ENCODE data around the gene SNAPC2.

SNAPC2 gene

DNA sequence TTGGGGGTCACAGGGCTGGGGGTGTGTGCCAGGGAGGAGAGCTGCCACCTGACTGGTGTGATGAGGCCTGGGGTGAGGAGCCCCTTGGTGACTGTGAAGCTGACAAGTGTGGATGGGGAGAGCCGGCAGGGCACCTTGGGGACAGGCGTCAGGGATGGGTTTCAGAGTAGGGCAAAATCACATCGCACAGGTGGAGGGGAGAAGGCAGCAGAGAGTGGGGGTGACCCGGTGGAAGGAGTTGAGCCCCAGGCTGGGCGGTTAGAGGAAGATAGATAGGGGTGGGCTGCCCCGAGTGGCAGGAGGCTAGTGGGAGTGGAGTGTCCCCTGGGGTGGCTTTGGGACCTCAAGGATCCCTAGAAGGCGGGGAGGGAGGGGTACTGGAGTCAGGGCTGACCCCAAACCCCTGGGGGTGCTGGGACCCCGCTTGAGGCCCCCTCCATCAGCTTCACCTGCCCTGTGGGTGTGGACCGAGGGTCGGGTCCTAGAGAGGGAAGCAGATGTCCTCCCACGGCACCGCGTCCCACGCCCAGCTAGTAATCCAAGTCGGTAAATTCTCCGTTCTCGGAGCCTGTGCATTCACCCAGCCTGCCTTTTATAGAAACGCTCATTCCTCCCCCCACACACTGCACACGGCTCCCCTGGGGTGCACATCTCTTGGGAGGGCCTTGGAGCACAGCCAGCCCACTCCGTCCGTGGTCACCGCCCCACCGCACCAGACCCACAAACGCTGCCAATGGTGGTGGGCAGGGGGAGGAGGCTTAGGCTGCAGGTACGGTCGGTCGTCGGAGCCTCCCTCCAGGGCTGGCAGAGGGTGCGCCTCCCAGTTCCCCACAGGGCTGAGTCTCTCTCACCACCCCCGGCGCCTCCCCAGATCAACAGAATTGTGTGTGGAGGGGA is 3.4 kb downstream of the SNAPC2 start:
- in situ Hi-C loops (cut with MboI; ENCODE audit: low sequenced_read_pairs, unreplicated experiment) = no loop called here
- no peak for DNase-seq (ENCODE audit: low spot score)
- no peak for TF ChIP-seq CTCF (IDR thresholded peaks at IDR 0.05; ENCODE audit: borderline replicate concordance, control extremely low read depth, extremely low read depth, insufficient read depth, missing control alignments)

DNA sequence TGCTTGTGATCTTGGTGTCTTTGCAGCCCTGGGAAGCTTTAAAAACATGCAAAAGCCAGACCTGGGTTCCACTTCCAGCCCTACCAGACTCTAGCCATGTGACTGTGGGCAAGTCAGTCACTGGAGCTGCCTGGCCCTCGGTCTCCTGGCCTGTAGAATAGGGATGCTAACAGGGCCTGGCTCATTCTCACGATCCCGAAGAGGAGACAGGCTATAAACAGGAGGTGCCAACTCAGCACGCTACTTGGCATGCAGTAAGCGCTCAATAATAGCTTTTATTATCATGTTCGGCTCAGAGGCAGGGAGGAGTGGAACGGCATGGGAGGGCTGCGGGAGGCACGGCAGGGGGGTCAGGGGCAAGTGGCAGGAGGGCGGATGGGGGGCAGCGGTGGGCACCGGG is 4.1 kb downstream of the SNAPC2 start:
- no peak for TF ChIP-seq CTCF (IDR thresholded peaks at IDR 0.05; ENCODE audit: borderline replicate concordance, control extremely low read depth, extremely low read depth, insufficient read depth, missing control alignments)
- in situ Hi-C loops (cut with MboI; ENCODE audit: low sequenced_read_pairs, unreplicated experiment) = no loop called here
- no peak for DNase-seq (ENCODE audit: low spot score)

DNA sequence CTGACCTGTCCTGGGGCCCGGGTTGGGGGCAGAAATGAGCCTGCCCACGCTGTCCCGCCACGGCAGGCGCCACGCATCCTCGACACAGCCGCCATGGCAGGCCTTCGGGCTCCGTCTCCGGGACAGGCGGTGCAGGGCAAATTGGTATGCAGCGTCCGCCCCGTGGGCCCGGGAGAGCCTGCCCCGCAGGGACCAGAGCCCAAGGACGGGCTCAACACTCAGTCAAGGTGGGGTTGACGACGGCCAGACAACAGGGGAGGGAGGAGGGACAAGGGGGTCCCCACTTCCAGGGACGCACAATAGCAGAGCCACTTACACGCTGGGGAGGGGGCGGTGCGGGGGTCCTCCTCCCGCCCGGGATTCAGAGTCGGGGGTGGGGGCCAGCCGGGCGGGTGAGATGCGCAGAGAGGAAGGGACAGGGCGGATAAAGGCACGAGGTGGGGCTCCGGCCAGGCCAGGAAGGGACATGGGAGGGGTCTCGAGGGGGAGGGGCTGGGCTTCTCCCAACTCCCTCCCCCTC is 4.6 kb downstream of the SNAPC2 start:
- in situ Hi-C loops (cut with MboI; ENCODE audit: low sequenced_read_pairs, unreplicated experiment) = no loop called here
- TF ChIP-seq CTCF (IDR thresholded peaks at IDR 0.05; ENCODE audit: borderline replicate concordance, control extremely low read depth, extremely low read depth, insufficient read depth, missing control alignments) = no peak
- no peak for DNase-seq (ENCODE audit: low spot score)

DNA sequence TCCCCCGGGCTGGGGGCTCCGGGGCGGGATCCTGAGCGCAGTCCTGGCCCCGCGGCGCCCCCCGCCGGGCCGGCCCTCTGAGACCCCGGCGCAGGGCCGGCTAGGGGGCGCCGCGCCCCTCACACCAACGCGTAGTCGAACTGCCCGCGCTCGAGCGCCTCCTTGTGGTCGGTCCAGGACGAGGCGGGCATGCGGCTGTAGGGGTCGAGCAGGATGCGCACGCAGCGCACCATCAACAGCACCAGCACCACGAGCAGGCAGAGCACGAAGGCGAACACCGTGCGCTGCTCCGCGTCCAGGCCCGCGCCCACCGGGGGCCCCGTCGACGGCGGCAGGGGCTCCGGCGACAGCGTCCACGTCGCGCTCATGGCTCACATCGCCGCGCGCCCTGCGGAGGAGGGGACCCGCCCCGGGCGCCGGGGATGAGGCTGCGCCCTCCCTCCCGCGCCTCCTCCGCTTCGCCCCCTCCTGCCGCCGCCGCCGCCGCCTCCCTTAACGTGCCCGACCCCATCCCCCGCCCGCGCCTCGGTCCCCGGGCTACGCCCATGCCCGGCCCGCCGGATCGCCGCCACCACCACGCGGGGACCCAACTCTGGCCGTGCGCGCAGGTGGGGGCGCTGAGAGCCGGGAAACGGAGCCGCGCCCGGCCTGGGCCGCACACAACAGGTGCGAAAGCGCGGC is 5.2 kb downstream of the SNAPC2 start:
- TF ChIP-seq CTCF (IDR thresholded peaks at IDR 0.05; ENCODE audit: borderline replicate concordance, control extremely low read depth, extremely low read depth, insufficient read depth, missing control alignments) = peak; percentile 94
- in situ Hi-C loops (cut with MboI; ENCODE audit: low sequenced_read_pairs, unreplicated experiment) = no loop called here
- DNase-seq (ENCODE audit: low spot score) = peak; percentile 89

GRCh38 chr19:7926021-7926726 is 6.0 kb downstream of the SNAPC2 start, which contains the start of gene CTXN1:
Gene CTXN1 (minus strand): TSS chr19:7926135. CDS start chr19:7925538, 597 bp downstream.
- in situ Hi-C loops (cut with MboI; ENCODE audit: low sequenced_read_pairs, unreplicated experiment) = no loop called here
- DNase-seq (ENCODE audit: low spot score) = peak; percentile 94
- no peak for TF ChIP-seq CTCF (IDR thresholded peaks at IDR 0.05; ENCODE audit: borderline replicate concordance, control extremely low read depth, extremely low read depth, insufficient read depth, missing control alignments)
